GM21825 (cell line): ENCODE data around the gene DYRK2.

ENCODE experiments used
- ATAC-seq: cut with Tn5 transposase; IDR thresholded peaks from one replicate; pipeline ENCODE4 v1.9.1; 2021; ENCODE audit warnings: mild to moderate bottlenecking, moderate library complexity; ENCODE audit not compliant: unreplicated experiment

The DYRK2 gene

DNA sequence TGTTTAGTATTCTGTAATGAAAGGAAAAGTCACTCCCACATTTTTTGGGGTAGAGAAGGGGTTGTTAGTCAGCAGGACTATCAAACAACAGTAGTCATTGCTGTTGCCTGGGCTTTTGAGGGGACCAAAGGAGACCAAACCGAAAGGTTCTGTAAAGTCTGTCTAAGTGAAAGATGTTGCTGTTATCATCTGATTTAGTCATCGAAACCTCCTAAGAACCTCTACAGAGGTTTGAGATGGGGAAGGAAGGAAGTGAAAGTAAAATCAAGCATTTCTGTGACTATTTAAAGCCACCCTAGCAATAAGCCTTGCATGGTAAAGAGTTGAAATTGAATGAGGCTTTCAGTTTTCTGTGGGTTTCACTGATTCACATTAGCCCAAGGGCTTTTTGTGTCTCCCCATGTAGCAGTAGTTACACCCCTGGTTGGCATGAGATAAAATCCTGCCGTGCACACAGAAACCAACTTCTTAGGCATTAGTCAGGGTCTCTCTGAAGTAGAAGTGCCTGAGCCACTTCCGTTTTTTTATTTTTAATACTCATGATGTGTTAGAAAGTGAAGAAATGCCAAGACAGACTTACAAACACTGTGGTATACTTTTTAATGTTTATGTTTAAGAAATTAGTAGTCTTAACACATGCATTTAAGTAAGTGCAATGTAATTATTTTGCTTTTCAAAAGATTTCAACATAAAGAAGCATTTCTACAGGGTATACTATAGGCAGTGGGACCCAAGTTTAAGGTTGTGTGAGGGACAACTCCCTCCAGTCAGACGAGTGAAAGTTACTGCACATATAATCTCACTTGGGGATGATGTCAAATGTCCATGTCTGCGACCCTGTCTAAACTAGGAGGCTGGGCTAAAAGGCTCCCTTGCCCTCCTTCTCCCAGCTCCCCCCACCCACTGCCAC lies 50.4 kb downstream of the DYRK2 start:
- ATAC-seq, result peak; percentile 90

DNA sequence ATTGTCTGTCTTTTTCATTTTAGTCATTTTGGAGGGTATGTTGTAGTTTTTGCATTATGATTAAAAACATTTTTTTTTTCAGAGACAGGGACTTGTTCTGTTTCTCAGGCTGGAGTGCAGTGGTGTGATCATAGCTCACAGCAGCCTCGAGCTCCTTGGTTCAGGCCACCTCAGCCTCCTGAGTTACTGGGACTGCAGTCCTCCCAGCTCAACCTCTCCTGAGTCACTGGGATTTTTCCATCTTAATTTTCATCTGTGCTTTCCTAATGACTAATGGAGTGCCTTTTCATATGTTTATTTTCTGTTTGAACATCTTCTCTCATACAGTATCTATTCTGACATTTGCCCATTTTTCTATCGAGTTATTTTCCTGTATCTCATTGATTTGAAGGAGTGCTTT lies 52.6 kb downstream of the DYRK2 start:
- no peak for ATAC-seq

DNA sequence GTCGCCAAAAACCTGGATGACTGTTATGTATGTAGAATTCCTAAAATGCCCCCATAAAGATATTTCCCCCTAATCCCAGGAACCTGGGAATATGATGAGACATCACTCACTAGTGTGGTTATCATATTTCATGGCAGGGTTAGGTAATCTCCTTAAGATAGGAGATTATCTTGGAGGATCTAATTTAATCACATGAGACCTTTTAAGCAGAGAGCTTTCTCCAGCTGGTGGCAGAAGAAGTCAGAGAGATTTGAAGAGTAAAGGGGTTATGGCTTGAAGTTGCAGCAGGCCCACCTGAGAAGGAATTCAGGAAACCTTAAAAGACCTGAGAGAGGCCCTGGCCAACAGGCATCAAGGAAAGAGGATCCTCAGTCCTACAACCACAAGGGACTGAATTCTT lies 53.6 kb downstream of the DYRK2 start:
- ATAC-seq, result no peak

DNA sequence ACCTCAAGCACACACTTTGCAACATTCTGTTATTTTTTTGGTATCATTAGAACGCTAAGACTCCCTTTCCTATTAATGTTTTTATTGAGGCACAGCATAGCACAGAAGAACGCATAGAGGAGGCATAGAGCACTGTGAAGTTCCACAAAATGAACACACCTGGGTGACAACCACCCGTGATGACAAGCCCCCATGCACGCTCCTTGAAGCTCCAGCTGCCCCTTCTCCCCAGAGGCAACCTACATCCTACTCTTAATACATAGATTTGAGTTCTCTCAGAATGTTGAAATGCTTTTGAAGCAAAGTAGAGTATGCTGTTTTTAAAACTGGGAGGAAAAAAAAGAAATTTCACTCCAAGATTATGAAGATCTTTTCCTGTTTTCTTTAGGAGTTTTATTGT lies 55.5 kb downstream of the DYRK2 start:
- ATAC-seq, result no peak

DNA sequence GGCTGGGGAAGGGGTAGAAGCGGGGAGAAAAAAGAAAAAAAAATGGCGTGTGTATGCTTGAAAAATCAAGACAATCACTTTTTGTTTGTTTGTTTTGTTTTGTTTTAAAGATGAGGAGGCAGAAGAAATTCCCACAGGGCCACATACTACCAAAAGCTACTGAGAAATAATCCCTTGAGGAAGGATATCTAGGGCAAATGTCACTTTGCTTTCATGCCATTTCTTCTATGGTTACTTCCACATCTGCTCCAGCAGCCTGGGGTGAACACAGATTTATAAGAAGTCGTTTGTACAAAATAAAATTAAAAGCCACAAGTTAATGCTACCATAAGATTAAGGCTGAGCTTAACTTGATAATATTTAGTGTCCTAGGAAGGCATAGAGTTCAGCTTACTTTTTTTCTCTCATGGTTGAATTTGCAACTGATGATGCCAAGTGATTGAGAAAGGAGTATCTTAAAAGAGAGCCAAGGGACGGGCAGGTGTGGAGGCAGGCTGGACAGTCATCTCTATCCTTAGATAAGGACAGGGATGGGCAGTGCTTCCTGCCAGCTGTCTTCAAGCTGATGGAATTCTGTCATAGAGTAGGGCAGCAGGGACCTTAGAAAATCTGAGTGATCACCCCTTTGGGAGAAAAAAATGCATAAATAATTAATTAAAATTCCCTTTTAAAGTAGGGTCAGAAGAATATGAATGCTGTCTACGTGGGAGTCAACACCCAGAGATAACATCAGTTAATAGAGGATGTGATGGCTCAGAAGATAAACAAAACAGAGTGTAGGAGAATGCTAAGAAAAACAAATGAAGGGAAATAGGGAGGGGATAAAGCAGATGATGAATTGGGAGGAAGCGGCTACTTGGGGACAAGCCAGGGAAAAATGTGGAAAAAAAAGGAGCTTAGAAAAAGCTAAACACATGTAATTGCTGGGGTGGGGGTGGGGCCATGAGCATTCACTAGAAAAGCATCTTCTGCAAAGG lies 57.1 kb downstream of the DYRK2 start:
- ATAC-seq, result no peak

DNA sequence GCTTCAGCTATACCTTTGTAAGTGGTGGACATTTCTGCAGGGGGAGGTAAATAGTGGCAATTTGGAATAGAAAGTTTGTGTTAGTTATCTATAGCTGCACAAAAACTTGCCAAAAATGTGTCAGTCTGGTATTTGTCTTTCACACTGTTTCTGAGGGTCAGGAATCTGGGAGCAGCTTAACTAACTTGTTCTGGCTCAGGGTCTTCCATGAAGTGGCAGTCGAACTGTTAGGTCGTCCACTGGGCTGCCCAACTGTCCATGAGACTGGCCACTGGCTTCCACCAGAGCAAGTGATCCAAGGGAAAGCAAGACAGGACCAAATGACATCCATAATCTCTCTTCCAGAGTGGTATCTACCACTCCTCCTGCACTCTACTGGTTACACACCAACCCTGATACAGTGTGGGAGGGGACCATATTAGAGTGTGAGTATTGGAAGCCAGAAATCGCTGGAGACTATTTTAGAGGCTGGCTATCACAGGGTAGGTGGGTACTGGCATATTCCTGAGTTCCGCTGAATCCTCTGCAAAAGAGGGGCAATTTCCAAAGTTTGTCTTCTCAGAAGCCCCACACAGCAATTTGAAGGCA lies 60.9 kb downstream of the DYRK2 start:
- ATAC-seq, result no peak

DNA sequence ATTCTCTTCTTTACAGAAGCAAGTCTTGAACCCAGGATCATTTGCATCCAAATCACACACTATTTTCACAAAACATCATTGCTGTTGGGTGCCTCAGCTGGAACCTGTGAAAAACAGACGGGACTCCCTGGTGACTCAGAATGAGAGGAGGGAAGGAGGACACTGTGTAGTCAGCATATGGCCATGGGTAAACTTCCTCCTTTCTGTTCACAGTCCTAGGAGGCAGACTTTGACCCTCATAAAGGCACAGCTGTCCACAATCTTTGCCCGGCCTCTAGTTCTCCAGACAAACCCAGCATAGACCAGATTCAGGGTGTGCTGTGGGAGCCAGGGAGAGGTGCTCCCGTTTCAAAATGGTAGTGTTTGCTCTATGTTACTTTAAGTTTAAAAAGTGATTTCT lies 62.0 kb downstream of the DYRK2 start:
- ATAC-seq, result peak; percentile 97

DNA sequence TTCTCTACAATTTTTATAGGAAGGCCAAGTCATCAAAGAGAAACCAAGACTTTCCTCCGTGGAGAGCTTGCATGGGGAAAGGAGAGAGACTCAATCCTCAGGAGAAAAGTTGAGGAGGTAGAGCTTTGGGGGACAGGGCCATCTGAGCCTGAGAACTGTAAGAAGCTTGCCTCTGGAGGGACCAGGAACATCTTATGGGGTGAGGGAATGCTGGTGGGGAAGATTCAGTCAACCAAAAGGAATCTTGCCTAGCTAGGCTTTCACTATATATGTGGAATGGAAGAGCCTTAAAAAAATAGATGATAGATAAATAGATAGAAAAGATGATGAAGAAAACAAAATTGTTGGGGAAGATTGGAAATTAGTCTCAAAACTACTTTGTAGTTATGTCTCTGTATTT lies 63.5 kb downstream of the DYRK2 start:
- ATAC-seq, result no peak

DNA sequence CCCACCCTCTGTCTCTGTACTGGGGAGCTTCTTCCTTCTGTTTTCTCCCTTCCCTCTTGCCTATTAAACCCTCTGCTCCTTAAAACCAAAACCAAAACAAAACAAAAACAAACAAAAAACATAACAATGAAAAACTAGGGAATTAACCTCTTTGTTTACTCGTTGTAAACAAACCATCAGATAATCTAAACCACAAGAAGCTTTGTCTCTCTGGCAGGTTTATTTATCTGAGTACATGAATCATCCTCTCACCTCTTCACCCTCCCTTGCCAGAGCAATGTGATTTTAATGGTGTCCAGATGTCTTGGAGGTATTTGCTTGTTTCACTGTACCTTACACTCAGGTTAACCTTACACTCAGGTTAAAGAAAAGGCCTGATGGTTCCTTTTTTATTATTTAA lies 66.1 kb downstream of the DYRK2 start:
- ATAC-seq, result no peak
